ENCODE data around the gene NLE1. TPM values are rescaled to one million over a fixed set of nuclear protein-coding genes. Genes with fewer than 3 reads are reported as not detected.

Gene NLE1
- total RNA-seq, 3 donors from 2014 or later: 9.0 to 13.6 (median 12.1) TPM

DNA sequence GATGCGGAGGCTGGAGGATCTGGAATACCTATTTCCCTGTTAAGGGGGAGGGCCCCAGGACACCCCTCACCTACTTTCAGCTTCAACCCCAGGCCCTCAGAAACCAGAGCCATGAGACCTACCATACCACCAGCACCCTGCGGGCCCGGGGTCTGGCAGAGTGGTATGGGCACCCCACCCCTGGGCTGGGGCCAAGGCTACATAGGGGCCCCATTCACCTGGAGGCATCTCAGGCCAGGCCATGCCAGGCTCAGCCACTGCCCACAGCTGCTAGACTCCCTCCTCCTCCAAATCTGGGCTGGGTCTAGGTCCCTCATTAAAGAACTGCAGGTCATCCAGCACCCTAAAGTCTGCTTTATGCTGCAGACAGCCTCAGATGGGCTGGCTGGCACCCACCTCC lies 11.7 kb downstream of the NLE1 start:
- Histone ChIP-seq H3K9me3 (no peaks in the 10 kb centered on the region), H3K4me1 (ENCODE audit: low read depth) (no peaks in the 10 kb centered on the region), H3K36me3 (ENCODE audit: low read depth) (peaks cover 7% of the 10 kb centered on the region), H3K4me3 (no peak overlapping the region)
- ATAC-seq: no peak
- no peak for DNase-seq
- TF ChIP-seq, protein P1, sequence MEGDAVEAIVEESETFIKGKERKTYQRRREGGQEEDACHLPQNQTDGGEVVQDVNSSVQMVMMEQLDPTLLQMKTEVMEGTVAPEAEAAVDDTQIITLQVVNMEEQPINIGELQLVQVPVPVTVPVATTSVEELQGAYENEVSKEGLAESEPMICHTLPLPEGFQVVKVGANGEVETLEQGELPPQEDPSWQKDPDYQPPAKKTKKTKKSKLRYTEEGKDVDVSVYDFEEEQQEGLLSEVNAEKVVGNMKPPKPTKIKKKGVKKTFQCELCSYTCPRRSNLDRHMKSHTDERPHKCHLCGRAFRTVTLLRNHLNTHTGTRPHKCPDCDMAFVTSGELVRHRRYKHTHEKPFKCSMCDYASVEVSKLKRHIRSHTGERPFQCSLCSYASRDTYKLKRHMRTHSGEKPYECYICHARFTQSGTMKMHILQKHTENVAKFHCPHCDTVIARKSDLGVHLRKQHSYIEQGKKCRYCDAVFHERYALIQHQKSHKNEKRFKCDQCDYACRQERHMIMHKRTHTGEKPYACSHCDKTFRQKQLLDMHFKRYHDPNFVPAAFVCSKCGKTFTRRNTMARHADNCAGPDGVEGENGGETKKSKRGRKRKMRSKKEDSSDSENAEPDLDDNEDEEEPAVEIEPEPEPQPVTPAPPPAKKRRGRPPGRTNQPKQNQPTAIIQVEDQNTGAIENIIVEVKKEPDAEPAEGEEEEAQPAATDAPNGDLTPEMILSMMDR (IDR thresholded peaks at IDR 0.05): no peak
- intact Hi-C loops (cut with DNase I, micrococcal nuclease): loop anchor here in 1 of 2 donors (10.0 kb wide), 1 partner anchor 566 kb away; no protein-coding TSS in a partner anchor

DNA sequence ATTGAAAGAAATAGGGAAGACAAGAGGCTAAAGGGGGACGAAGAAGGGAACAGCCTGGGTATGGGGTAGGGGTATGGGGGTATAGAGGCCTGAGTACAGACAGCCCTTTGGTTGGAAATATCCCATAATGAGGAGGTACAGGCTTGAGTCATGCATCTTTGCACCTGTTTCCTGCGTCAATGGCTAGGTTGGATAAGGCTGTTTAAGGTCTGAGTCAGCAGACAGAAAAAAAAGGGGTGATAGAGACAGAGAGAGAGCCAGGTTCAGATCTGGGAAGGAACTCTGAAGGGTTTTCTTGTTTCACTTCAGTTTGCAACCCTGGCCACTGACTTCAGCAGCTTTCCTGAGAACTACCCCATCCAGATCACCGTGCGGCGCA lies 12.1 kb downstream of the NLE1 start:
- no peaks in the 10 kb centered on the region for H3K4me1 ChIP-seq (ENCODE audit: low read depth)
- no peaks in the 10 kb centered on the region for H3K9me3 ChIP-seq
- no peak for ATAC-seq
- TF ChIP-seq, protein P1 (IDR thresholded peaks at IDR 0.05): no peak
- intact Hi-C loops (cut with DNase I, micrococcal nuclease): loop anchor here in 1 of 2 donors (10.0 kb wide), 1 partner anchor 565 kb away; no protein-coding TSS in a partner anchor
- H3K4me3 ChIP-seq: no peak overlapping the region
- DNase-seq: no peak
- peaks cover 7% of the 10 kb centered on the region for H3K36me3 ChIP-seq (ENCODE audit: low read depth)

DNA sequence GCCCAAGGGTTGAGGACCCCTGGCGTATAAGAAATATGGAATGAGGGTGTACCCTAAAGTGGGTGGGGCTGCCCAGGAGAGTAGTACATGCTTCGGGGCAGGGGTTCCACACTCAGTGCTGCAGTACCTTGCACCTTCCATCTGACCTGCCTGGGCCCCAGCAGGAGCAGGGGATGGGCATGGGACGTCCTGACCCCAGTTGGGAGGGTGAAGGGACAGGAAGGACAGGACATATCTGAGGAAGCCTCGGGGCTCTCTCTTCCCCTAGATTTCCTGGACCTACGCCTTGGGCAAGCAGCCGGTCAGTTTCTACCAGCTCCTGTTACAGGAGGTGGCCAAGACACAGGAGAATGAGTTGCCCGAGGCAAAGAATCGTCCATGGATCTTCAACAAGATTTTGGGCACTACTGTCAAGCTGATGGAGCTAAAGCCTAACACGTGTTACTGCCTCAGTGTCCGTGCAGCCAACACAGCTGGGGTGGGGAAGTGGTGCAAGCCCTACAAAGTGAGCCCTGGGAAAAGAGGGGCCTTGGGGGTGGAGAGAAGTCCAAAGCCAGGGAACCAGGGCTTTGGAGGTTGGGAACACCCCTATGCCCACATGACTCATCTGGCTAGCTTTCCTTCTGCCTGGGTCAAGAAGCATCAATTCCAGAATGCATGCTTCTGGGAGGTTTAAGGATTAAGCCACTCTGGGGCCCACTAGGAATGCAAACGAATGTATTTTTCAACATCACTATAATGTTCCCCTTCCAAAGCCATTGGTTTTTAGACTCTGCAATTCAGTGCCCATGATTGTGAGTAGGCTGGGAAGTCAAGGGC lies 12.7 kb downstream of the NLE1 start:
- DNase-seq: no peak
- Histone ChIP-seq H3K36me3 (ENCODE audit: low read depth) (peaks cover 3% of the 10 kb centered on the region), H3K9me3 (no peaks in the 10 kb centered on the region), H3K4me3 (no peak overlapping the region), H3K4me1 (ENCODE audit: low read depth) (no peaks in the 10 kb centered on the region)
- intact Hi-C loops (cut with DNase I, micrococcal nuclease): no loop called here
- TF ChIP-seq, protein P1 (IDR thresholded peaks at IDR 0.05): no peak
- ATAC-seq: no peak

DNA sequence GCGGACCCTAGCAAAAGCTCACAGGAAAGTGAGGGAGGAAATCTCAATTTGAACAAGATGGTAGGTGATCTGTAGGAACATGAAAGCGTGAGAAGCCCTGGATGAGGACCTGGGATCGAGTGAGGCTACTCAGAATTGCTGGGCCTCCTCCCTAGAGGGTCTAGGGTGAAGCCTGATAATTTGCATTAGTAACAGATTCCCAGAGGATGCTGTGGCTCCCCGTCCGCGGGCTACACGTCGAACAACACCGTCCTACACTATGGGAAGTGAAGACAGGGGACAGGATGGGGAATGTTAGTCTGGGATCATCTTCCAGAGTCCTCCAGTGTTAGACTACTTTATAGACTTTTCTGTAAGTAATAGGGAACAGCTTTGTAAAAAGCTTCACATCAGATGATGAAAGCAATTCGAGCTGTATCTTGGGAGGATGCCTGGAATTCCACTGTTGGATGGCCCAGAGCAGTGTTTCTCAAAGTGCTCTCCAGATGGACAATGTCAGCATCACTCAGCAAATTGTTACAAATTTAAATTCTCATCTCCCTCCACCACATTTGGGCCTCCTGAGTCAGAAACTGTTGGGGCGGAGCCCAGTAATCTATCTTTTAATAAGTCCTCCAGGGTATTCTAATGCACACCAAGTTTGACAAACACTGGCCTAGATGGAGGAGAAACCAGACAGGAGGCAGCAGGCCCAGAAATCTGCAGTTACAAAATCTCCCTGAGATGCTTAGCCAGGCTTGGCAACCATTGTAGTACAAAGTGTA lies 14.2 kb downstream of the NLE1 start:
- DNase-seq (no peak), ATAC-seq (no peak)
- Histone ChIP-seq H3K4me1 (ENCODE audit: low read depth) (no peaks in the 10 kb centered on the region), H3K4me3 (no peak overlapping the region), H3K9me3 (no peaks in the 10 kb centered on the region), H3K36me3 (ENCODE audit: low read depth) (no peaks in the 10 kb centered on the region)
- intact Hi-C loops (cut with DNase I, micrococcal nuclease): no loop called here
- TF ChIP-seq, protein P1 (IDR thresholded peaks at IDR 0.05): no peak

DNA sequence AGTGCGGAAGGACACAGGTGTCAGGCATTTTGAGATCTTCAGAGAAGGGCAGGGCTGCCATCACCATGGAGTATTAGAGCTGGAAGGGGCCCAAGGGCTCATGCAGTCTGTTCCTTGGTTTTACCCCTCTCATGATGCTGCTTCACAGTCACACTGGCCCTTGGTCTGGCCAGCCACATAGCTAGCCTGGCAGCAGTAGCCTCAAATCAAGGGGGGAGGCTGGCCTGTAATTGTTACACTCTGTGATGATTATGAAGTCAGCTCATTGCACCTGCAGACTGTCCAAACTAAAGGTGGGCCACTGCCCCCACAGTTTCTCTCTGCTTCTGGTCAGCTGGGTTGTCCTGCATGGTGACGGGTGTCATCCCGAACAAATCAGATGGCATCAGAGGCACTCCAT lies 20.8 kb downstream of the NLE1 start, which contains the start of gene FNDC8:
TSS of gene FNDC8 (plus strand) at position 301 of the 400 bp plus-strand sequence. CDS start at position 380, 79 bp downstream.
- peaks cover 9% of the 10 kb centered on the region for H3K4me1 ChIP-seq (ENCODE audit: low read depth)
- ATAC-seq: no peak
- TF ChIP-seq, protein P1 (IDR thresholded peaks at IDR 0.05): no peak
- no peak for DNase-seq
- H3K9me3 ChIP-seq: no peaks in the 10 kb centered on the region
- intact Hi-C loops (cut with DNase I, micrococcal nuclease): no loop called here
- H3K36me3 ChIP-seq (ENCODE audit: low read depth): no peaks in the 10 kb centered on the region
- H3K4me3 ChIP-seq: no peak within 1 kb of the TSS
